ENCODE measurements around the gene GFRA4.

Gene GFRA4

DNA sequence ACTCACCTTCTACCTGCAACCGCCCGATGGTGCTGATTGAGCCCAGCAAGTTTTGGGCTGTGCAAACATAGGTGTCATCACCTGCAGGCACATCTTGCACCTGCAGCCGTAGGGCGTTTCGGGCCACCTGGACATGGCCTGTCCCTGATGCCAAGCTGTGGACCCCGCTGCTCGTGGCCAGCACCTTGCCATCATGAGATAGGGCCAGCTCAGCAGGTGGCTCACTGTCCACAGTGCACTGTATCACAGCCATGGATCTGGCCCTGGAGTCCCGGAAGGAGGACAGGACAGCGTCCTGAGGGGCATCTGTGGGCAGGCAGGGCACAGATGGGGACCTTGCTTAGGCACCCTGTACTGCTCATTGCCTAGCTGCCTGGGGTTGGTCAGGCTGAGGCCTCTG is 28.7 kb upstream of the GFRA4 start:
- peaks cover 6 to 10% of the 10 kb centered on the region in 2 donors for H3K4me1 ChIP-seq (ENCODE audit: control insufficient read depth in 1 of 2, insufficient read depth in 2 of 2, low read length in 2 of 2)
- H3K27ac ChIP-seq (ENCODE audit: low read length), result no peak overlapping the region
- no peaks in the 10 kb centered on the region for H3K36me3 ChIP-seq (ENCODE audit: control insufficient read depth in 1 of 2, insufficient read depth in 2 of 2, low read length in 2 of 2)
- H3K4me3 ChIP-seq (ENCODE audit: low read depth in 1 of 2, low read length in 2 of 2), result no peak overlapping the region
- no peaks in the 10 kb centered on the region for H3K27me3 ChIP-seq (ENCODE audit: low read depth, low read length)
- H3K9me3 ChIP-seq (ENCODE audit: control insufficient read depth in 1 of 2, low read length in 2 of 2), result peaks cover 0 to 5% of the 10 kb centered on the region in 2 donors

DNA sequence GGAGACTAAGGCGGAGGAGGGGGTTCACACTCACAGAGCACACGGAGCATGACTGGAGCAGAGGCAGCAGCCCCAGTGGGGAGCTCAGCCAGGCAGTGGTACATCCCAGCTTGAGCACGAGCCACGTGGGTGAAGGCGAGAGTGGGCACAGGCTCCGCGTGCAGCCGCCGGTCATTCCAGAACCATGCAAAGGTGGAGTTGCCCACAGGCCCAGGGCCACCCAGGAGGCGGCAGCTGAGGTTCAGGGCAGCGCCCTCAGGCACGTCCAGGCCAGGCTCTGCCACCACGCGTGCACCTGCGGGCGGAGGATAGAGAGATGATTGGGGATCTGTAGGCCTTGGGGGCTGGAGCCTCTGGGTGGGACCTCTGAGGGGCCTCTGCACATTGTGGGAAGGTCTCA is 28.1 kb upstream of the GFRA4 start:
- no peak overlapping the region for H3K27ac ChIP-seq (ENCODE audit: low read length)
- H3K36me3 ChIP-seq (ENCODE audit: control insufficient read depth in 1 of 2, insufficient read depth in 2 of 2, low read length in 2 of 2), result no peaks in the 10 kb centered on the region
- peaks cover 0 to 1% of the 10 kb centered on the region in 2 donors for H3K9me3 ChIP-seq (ENCODE audit: control insufficient read depth in 1 of 2, low read length in 2 of 2)
- no peaks in the 10 kb centered on the region for H3K27me3 ChIP-seq (ENCODE audit: low read depth, low read length)
- no peak overlapping the region for H3K4me3 ChIP-seq (ENCODE audit: low read depth in 1 of 2, low read length in 2 of 2)
- peaks cover 10 to 16% of the 10 kb centered on the region in 2 donors for H3K4me1 ChIP-seq (ENCODE audit: control insufficient read depth in 1 of 2, insufficient read depth in 2 of 2, low read length in 2 of 2)

DNA sequence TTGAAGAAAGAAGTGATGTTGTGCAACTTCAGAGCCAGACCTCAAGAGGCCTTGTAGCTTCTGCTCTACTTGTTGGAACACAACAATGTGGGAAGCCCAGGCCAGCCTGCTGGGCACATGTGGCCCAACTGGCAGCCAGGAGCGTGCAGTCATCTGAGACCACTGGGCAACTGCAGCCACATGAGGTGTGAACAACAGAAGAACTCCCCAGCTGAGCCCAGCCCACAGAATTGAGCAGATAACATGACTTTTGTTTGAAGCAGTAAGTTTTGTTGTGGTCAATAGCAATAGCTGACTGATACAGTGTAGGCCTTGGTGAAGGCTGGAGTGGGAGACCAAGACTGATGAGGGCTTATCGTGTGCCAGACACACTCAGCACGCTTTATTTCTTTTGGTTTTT is 27.2 kb upstream of the GFRA4 start:
- Histone ChIP-seq H3K36me3 (ENCODE audit: control insufficient read depth in 1 of 2, insufficient read depth in 2 of 2, low read length in 2 of 2) (no peaks in the 10 kb centered on the region), H3K27ac (ENCODE audit: low read length) (no peak overlapping the region), H3K27me3 (ENCODE audit: low read depth, low read length) (no peaks in the 10 kb centered on the region), H3K4me3 (ENCODE audit: low read depth in 1 of 2, low read length in 2 of 2) (no peak overlapping the region), H3K9me3 (ENCODE audit: control insufficient read depth in 1 of 2, low read length in 2 of 2) (no peaks in the 10 kb centered on the region), H3K4me1 (ENCODE audit: control insufficient read depth in 1 of 2, insufficient read depth in 2 of 2, low read length in 2 of 2) (peaks cover 10 to 21% of the 10 kb centered on the region in 2 donors)

DNA sequence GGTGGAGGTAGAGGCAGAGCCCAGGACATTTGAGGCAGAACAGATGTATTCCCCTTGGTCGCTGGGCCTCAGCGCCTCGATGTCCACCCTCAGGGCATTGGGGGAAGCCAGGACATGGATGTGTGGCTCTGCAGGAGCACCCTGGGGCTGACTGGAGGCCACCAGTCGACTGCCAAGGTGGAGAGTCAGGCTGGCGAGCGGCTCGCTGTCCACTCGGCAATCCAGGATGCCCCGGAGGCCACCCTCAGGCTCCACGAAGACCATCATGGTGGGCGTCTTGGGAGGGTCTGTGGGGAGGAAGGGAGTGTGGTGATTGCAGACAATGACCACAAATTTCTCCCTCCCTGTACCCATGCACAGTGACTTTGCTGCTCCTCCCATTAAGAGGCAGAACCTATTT is 26.8 kb upstream of the GFRA4 start:
- H3K27me3 ChIP-seq (ENCODE audit: low read depth, low read length), result no peaks in the 10 kb centered on the region
- no peaks in the 10 kb centered on the region for H3K36me3 ChIP-seq (ENCODE audit: control insufficient read depth in 1 of 2, insufficient read depth in 2 of 2, low read length in 2 of 2)
- no peaks in the 10 kb centered on the region for H3K9me3 ChIP-seq (ENCODE audit: control insufficient read depth in 1 of 2, low read length in 2 of 2)
- H3K27ac ChIP-seq (ENCODE audit: low read length), result no peak overlapping the region
- H3K4me1 ChIP-seq (ENCODE audit: control insufficient read depth in 1 of 2, insufficient read depth in 2 of 2, low read length in 2 of 2), result peaks cover 10 to 21% of the 10 kb centered on the region in 2 donors
- H3K4me3 ChIP-seq (ENCODE audit: low read depth in 1 of 2, low read length in 2 of 2), result no peak overlapping the region

DNA sequence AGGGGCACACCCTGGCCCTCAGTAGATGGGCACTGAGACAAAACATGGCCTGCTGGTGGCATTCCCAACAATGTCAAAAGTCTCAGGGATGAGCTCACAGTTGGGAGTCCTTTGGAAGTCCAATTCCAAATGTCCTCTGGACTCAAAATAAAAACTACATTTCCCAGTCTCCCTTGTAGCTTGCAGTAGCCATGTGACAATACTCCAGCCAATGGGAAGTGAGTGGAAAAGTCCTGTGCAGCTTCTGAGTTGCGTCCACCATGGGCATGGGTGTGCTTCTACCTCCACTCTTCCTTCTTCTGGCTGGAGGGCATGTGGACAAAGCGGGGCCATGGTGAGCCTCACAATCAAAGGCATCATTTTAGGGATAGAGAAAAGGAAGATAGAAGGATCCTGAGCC is 24.5 kb upstream of the GFRA4 start:
- H3K36me3 ChIP-seq (ENCODE audit: control insufficient read depth in 1 of 2, insufficient read depth in 2 of 2, low read length in 2 of 2), result no peaks in the 10 kb centered on the region
- H3K9me3 ChIP-seq (ENCODE audit: control insufficient read depth in 1 of 2, low read length in 2 of 2), result no peaks in the 10 kb centered on the region
- H3K4me3 ChIP-seq (ENCODE audit: low read depth in 1 of 2, low read length in 2 of 2), result peak overlapping the region in 1 of 2 donors; percentile 12
- H3K27ac ChIP-seq (ENCODE audit: low read length), result peak overlapping the region; percentile 61
- H3K4me1 ChIP-seq (ENCODE audit: control insufficient read depth in 1 of 2, insufficient read depth in 2 of 2, low read length in 2 of 2), result peaks cover 10 to 21% of the 10 kb centered on the region in 2 donors
- H3K27me3 ChIP-seq (ENCODE audit: low read depth, low read length), result no peaks in the 10 kb centered on the region

DNA sequence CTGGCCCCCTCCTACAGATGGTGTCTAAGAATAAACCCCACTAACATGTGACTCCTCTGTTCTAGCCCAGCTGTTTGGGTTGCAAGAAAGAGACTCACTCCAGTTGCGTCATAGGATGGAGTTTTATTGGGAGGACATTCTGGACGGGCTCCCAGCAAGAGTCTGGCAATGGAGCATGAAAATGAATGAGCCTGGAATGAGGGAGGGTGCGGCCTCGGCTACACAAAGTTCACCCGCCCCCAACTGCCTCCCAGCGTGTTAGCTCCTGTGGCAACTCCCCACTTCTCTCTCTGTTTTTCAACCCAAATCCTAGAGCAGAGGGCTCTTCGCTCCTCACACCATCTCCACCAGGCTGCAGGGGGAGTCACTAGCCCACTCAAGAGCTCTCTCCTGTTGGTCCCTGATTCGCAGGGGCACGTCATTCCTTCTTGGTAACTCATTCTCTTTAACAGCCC is 23.7 kb upstream of the GFRA4 start:
- H3K4me1 ChIP-seq (ENCODE audit: control insufficient read depth in 1 of 2, insufficient read depth in 2 of 2, low read length in 2 of 2), result peaks cover 10 to 21% of the 10 kb centered on the region in 2 donors
- no peaks in the 10 kb centered on the region for H3K27me3 ChIP-seq (ENCODE audit: low read depth, low read length)
- no peaks in the 10 kb centered on the region for H3K36me3 ChIP-seq (ENCODE audit: control insufficient read depth in 1 of 2, insufficient read depth in 2 of 2, low read length in 2 of 2)
- H3K4me3 ChIP-seq (ENCODE audit: low read depth in 1 of 2, low read length in 2 of 2), result peak overlapping the region in 1 of 2 donors; percentile 12
- H3K9me3 ChIP-seq (ENCODE audit: control insufficient read depth in 1 of 2, low read length in 2 of 2), result no peaks in the 10 kb centered on the region
- H3K27ac ChIP-seq (ENCODE audit: low read length), result peak overlapping the region; percentile 61

DNA sequence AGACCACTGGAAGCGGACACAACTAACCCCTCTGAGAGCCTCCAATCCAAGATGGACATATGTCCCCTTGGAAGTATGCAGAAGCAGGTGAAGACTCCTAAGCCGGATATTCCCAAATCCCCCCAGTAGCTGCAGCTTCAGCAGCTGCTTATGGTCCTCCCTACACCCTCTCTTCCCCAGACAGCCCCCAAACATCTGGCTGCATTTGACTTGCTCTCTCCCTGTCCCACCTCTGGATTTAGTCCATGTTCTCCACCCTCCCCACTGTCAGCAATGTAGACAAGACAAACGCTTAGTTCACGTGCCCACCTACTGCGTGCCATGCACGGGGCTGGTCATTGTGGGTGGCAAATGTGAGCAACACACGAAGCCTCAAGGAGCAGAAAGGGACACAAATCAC is 23.2 kb upstream of the GFRA4 start:
- Histone ChIP-seq H3K9me3 (ENCODE audit: control insufficient read depth in 1 of 2, low read length in 2 of 2) (no peaks in the 10 kb centered on the region), H3K4me3 (ENCODE audit: low read depth in 1 of 2, low read length in 2 of 2) (no peak overlapping the region), H3K27ac (ENCODE audit: low read length) (no peak overlapping the region), H3K36me3 (ENCODE audit: control insufficient read depth in 1 of 2, insufficient read depth in 2 of 2, low read length in 2 of 2) (no peaks in the 10 kb centered on the region), H3K27me3 (ENCODE audit: low read depth, low read length) (no peaks in the 10 kb centered on the region), H3K4me1 (ENCODE audit: control insufficient read depth in 1 of 2, insufficient read depth in 2 of 2, low read length in 2 of 2) (peaks cover 10 to 21% of the 10 kb centered on the region in 2 donors)

DNA sequence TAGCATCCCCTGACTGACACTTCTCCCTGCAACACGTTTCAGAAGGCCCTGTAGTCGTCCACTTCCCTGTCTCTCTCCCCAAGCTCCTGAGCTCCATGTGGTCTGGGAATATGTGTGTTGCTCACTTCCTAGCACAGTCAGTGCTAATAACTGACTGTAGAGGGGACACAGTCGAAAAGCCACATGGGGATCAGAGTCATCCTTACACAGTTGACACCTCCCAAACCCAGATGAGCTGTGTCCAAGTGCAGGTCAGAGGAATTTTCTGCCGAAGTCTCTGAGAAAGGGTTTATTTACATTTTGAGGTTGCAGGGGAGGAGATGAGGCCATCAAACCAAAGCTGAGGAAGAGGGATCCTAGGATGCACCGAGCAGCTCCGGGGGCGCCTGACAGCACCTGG is 22.1 kb upstream of the GFRA4 start:
- peaks cover 10 to 29% of the 10 kb centered on the region in 2 donors for H3K4me1 ChIP-seq (ENCODE audit: control insufficient read depth in 1 of 2, insufficient read depth in 2 of 2, low read length in 2 of 2)
- H3K9me3 ChIP-seq (ENCODE audit: control insufficient read depth in 1 of 2, low read length in 2 of 2), result no peaks in the 10 kb centered on the region
- no peaks in the 10 kb centered on the region for H3K27me3 ChIP-seq (ENCODE audit: low read depth, low read length)
- no peak overlapping the region for H3K4me3 ChIP-seq (ENCODE audit: low read depth in 1 of 2, low read length in 2 of 2)
- H3K27ac ChIP-seq (ENCODE audit: low read length), result no peak overlapping the region
- H3K36me3 ChIP-seq (ENCODE audit: control insufficient read depth in 1 of 2, insufficient read depth in 2 of 2, low read length in 2 of 2), result no peaks in the 10 kb centered on the region

DNA sequence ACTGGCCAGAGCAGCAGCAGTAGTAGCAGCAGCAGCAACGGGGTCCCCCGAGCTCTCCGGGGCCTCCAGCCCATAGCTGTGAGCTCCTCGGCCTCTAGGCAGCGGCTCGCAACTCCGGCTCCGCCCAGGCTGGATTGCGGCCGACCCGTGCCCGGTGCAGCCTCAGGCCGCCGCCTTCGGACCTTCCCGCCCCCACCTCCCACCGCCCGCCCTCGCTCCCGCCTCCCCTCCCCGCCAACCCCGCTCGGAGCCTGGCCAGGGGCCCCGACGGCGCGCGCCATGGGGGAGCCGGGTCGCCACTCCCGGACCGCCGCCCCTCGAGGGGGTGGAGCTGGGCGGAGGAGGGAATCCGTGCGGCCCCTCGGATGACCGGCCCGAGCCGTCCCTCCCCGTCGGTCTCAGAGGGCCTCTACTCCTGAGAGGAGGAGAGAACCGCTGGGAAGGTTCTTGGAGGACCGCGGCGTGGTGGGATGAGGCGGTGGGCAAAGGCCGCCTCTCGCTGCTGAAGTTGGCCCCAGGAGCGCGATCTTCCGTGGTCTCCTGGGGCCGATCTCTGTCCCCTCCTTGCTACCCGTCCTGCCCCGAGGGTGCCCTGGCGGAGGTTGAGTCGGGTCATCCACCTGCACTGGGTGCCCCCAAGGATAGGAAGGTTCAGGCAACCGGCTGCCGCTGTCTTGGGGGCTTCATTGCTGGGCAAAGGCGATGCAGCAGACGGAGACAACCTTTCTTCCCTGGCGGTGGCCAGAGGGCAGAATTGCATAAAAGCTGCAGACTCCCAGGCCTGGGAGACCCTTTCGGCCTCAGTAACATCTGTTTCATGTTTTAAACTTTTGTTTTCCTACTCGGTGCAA is 19.0 kb upstream of the GFRA4 start, which contains the start of gene ADAM33:
Gene ADAM33 (minus strand): TSS at position 80 of the 851 bp plus-strand sequence. CDS start 6 bp downstream, at position 74.
- Histone ChIP-seq H3K27me3 (ENCODE audit: low read depth, low read length) (no peaks in the 10 kb centered on the region), H3K4me3 (ENCODE audit: low read depth in 1 of 2, low read length in 2 of 2) (peak within 1 kb of the TSS; percentile 57 to 75), H3K4me1 (ENCODE audit: control insufficient read depth in 1 of 2, insufficient read depth in 2 of 2, low read length in 2 of 2) (peaks cover 20 to 52% of the 10 kb centered on the region in 2 donors), H3K27ac (ENCODE audit: low read length) (peak within 1 kb of the TSS; percentile 76), H3K36me3 (ENCODE audit: control insufficient read depth in 1 of 2, insufficient read depth in 2 of 2, low read length in 2 of 2) (no peaks in the 10 kb centered on the region), H3K9me3 (ENCODE audit: control insufficient read depth in 1 of 2, low read length in 2 of 2) (no peaks in the 10 kb centered on the region)

DNA sequence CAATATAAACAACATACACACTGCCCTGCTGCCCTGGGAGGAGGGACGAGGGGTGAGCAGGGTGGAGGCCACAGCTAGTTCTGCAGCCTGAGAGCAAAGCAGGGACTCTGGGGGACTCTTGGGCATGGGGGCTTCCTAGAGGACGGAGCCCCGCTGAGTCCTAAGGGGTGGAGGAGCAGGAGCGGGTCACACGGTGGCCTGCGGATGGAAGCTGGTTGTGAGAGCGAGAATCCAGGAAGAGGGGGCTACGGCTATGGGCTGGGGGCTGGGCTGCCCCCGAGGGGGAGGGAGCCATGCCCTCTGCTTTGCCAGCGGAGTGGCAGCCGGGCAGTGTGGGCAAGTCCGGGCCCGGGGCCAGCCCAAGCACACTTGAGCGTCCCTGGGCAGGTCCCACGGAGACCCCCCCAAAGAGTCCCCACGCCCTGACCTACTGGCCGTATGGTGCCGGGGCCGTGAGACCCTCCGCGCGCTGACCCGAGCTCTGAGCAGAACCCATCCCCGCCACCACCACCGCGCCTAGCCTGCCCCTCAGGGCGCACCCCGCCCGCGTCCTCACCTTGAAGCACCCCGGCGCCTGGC is 18.2 kb upstream of the GFRA4 start:
- Histone ChIP-seq H3K4me1 (ENCODE audit: control insufficient read depth in 1 of 2, insufficient read depth in 2 of 2, low read length in 2 of 2) (peaks cover 16 to 51% of the 10 kb centered on the region in 2 donors), H3K27ac (ENCODE audit: low read length) (peak overlapping the region; percentile 76), H3K36me3 (ENCODE audit: control insufficient read depth in 1 of 2, insufficient read depth in 2 of 2, low read length in 2 of 2) (no peaks in the 10 kb centered on the region), H3K4me3 (ENCODE audit: low read depth in 1 of 2, low read length in 2 of 2) (peak overlapping the region; percentile 57 to 75), H3K9me3 (ENCODE audit: control insufficient read depth in 1 of 2, low read length in 2 of 2) (no peaks in the 10 kb centered on the region), H3K27me3 (ENCODE audit: low read depth, low read length) (no peaks in the 10 kb centered on the region)

DNA sequence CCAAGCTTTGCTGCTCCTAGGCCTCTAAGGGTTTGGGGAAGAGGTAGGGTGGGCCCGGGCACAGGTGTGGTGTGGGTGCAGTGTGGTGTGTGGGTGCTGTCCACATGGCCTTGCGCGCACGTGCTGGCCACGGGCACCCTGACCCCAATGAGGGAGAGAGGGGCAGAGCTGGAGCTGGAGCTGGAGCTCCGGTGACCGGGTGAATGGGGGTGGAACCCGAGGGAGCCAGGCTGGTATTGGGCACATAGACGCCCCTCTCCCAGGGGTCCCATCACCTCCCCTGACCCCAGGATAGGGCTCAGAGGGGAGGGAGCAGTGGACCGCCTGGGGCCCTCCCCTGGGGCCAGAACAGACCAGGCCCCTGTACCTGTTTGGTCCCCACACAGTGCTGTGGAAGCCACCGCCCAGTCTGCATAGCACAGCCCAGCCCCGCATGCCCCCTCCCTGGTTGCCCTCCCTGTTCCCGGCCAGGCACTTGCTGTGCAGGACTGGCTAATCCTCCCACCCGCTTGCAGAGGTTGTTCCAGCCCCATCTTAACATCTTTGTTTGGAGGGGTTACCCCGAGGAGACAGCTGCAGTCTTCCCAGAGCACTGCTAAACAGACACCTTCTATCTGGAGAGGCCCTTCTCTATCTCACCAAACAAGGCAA is 17.6 kb upstream of the GFRA4 start:
- Histone ChIP-seq H3K4me3 (ENCODE audit: low read depth in 1 of 2, low read length in 2 of 2) (peak overlapping the region; percentile 57 to 75), H3K27ac (ENCODE audit: low read length) (peak overlapping the region; percentile 76), H3K36me3 (ENCODE audit: control insufficient read depth in 1 of 2, insufficient read depth in 2 of 2, low read length in 2 of 2) (no peaks in the 10 kb centered on the region), H3K9me3 (ENCODE audit: control insufficient read depth in 1 of 2, low read length in 2 of 2) (no peaks in the 10 kb centered on the region), H3K4me1 (ENCODE audit: control insufficient read depth in 1 of 2, insufficient read depth in 2 of 2, low read length in 2 of 2) (peaks cover 15 to 45% of the 10 kb centered on the region in 2 donors), H3K27me3 (ENCODE audit: low read depth, low read length) (no peaks in the 10 kb centered on the region)
